HL-60/S4 treated with retinoic acid at 250 ng/mL for 4 days and 3 days (cell line): ENCODE data around the gene KRT15.

Source experiments
- in situ Hi-C: fragments of 300-500 bp; cut with MboI; formaldehyde crosslinking; loops from 2 replicates; pipeline ENCODE4 v1.7.0; 2022; ENCODE audit warnings: low sequenced_read_pairs

Gene KRT15

DNA sequence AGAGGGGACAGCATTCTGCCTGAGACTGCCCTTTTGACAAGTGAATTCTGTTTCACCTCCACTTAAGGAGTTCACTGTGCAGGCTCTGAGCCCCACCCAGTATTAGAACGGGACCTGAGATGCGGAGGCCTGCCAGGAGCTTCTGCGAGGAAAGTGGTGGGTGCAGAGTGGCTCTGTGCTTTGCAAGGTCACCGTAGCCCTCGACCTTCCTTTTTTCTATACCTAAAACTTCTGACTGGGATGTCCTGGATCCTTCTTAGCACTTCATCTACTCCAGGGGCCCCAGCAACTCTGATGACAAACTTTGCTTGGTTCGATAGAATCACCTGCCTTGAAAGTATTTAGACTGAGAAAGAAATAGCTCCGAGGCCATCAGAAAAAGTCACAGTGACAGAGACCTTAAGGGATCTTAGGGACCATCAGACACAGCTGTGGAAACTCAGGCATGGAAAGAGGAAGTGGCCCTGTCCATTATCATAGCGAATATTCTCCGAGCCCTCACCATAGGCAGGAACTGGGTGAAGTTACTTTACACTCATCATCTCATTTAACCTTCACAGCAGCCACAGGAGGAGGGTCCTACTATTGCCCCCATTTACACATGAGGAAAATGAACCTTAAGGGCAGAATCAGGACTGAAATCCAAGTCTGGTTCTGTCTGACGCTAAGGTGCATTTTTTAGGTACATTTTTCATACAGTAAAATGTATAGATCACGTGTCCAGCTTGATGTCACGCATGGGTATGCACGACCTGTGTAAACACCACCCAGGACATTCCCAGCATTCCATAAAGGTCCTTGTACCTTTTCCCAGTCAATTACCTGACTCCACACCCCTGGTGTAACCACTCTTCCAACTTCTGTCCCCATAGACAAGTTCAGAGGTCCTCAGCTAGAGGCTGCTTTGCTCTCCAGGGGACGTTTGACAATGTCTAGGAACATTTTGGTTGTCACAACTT is 12.6 kb downstream of the KRT15 start:
- in situ Hi-C loops, result no loop called here

DNA sequence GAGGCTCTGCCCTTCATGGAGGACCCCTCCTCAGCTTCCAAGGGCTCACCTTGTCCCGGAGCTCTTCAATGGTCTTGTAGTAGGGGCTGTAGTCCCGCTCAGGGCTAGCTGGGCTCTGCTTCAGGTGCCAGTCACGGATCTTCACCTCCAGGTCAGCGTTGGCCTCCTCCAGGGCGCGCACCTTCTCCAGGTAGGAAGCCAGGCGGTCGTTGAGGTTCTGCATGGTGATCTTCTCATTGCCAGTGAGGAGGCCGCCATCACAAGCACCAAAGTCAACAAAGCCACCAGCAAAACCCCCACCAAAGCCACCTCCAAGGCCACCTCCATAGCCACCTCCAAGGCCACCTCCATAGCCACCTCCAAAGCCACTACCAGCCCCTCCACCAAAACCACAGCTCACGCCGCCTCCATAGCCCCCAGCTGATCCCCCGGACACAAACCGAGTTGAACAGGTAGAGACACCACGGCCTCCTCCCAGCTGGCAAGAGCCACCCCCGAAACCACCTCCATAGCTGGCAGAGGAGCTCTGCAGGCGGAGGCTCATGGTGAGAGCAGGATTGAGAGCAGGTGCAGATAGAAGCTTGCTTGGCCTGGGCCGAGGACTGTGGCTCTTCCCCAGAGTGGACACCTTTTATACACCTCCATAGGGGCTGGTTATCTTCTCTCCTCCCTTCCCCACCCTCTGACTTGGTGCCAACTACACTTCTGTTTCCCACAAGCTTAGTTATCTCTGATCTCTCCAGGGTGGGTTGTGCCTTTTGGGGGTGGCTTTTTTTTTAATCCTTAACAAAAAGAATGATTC is 13.5 kb downstream of the KRT15 start, which contains the start of gene KRT13:
Gene KRT13, minus strand, starts transcription at position 606 of the 802 bp plus-strand sequence. Its CDS starts 62 bp downstream, at position 544.
- in situ Hi-C loops, result no loop called here

DNA sequence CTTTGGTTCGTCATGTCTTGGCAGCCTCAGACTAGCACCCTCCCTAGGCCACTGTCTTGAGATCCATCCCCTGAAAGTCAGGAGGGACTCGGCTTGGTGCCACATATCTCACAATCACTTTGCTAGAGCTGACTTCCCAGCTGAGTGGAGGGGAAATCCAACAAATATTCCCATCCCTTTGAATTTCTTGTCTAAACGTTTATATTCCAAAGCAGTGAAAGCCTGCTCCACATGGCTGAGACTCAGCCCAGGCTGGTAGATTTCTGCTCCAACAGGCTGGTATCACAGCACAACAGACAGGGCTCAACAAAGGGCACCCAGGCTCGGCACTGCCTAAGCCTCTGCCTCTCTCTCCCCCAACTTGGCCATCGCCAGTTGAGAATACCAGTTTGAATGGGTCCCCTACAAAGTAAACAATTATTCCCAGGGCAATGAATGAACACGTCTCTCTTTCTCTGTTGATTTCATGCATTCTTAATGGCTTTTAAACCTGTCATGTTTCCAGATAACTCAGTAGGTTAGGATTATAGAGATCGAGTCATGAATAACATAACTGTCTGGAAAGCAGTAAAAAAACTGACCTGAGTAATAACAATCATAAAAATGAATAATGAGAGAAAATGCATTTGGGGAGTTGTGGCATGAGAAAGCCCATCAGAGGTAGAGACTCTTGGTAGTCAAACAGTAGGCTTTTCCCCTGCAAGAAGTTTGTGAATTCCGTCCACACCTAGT is 14.3 kb downstream of the KRT15 start:
- in situ Hi-C loops, result no loop called here

DNA sequence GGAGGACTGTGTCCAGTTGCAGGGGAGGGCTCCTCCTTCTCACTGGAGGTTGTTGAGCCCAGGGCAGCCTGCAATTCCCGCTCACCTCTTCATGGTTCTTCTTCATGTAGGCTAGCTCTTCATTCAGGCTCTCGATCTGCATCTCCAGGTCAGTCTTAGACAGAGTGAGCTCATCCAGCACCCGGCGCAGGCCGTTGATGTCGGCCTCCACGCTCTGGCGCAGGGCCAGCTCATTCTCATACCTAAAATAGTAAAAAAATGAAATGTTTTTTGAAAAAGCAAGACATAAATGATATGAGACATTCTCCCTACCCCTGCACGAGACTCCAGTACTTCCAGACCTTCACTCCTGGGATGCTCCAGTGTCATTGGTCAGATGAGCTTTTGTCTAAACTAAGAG is 15.5 kb downstream of the KRT15 start:
- in situ Hi-C loops, result no loop called here

DNA sequence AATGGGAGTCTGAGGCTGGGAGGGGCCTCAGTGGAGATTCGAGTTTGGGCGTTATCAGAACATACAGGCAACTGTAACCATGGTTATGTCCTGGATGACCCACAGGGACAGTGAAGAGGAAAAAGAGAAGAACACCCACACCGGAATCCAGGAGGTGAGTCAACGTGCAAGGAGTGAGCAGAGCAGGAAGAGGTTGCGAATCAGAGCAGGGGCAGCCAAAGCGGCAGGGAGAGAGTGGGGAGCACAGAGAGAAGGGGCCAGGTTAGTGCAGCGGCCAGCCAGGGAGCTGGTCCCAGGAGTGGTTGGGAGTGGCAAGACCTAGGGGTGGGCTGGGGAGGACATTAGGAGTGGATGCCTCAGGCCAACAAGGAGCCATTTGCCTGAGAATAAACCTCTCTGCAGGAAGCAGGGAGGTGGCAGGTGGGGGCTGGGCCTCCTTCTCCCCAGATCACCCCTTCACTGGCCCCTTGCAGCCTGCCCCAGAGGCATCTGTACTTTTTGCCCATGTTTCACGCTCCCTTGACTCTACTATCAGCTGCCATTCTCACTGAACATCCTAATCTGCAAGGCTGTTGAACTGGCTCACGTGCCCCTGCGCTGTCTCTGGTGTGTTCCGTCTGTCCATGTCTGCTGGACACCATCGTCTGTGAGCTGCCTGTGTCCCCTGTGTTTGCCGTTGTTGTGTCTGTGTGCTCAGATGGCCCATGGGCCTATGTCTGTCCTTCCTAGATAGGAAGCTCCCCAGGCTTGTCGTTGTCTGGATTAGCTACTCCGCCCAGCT is 18.4 kb downstream of the KRT15 start:
- in situ Hi-C loops, result no loop called here

DNA sequence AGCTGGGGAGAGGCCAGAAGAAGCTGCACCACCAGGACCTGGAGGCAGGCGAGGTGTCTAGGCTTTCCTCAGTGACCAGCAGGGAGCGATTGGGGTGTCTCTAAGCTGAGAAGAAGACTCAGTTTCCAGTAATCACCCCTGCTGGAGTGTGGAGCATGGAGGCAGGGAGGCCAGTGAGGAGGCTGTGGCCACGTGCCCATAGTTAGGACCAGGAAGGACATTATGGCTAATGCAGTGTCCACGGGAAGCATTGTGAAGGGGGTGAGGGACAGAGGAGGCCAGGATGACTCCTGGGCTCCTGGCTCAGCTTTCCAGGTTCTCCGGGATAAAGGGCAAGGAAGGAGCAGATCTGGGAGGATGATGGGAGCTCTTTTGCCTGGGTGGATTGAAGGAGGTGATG is 19.0 kb downstream of the KRT15 start:
- in situ Hi-C loops, result no loop called here

DNA sequence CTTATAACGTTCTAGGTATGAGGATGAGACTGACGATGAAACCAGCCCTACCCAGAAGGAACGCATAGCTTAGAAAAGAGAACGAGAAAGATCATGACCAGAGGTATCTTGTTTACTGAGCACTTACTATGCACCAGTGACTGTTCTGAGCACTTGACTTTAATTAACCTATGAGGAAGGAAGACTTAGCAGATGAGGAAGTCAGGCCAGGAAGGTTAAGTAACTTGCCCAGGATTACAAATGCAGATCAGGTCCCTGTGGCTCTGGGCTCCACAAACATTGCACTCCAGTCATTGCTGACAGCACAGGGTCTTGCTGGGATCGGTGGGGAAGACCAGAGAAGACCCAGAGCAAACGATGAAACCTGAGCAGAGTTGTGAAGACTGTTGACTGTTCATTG is 20.4 kb downstream of the KRT15 start:
- in situ Hi-C loops, result no loop called here

DNA sequence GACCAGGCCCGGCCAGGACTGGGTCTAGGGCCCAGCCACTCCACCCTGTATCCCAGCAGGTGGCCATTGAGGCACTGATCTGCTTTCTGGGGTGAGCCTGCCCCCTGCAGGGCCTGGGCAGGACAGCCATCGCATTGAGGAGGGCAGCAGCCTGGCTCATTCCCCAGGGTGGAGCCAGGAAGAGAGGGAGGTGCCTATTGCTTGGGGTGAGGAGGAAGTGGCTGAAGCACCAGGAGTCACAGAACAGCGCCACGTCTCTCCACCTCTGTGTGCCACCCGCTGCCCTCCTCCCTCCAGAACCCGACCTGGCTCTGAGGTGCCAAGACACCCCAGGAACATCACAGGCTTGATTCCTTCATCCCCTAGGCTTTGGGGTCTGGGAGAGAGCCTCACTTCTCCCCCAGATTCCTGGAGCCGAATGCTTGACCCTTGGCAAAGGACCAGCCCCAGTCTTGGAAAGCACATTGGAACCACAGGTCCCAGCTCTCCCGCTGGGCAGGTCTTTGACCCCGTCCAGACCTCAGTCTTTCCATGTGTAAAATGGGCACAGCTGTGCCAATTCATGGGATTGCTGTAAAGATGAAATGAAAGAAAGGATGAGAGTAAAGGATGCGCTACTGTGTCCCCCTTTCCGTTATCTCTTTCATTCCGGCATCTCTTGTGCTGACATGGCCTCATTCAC is 21.7 kb downstream of the KRT15 start:
- in situ Hi-C loops, result no loop called here

DNA sequence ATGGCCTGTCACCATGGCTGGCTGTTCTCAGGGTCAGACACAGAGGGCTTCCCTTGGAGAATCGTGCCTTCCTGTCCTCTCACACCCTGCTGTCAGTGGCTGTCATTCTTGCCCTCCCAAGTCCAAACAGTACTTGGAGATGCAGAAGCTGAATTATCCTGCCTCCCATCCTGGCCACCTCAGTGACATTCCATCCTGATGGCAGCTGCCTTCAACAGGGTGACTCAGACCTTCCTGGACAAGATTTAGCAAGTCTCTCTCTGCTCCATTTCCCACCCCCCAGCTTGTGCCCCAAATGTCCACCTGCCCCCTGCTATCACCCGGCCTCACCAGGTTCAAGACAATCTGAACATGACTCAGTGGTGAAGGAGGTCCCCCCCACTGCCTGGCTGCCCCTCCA is 24.2 kb downstream of the KRT15 start:
- in situ Hi-C loops, result no loop called here

DNA sequence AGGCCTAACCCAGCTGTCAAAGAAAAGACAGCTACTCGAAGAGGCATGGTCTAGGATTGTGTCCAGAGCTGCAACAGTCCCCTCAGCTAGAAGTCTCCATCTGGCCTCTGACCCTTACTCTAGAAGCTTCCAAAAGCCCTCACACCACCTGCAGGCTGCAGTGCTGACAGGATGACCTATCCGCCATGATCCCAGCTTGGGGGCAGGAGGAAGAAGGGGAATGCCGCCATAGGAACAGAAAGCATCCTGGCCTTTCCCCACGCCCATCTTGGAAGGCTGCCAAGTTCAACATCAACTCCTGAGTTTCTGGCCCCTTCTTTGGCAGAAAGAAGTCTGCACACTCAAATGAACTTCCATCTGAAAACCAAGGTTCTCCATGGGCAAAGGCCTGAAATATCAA is 25.9 kb downstream of the KRT15 start:
- in situ Hi-C loops, result no loop called here

DNA sequence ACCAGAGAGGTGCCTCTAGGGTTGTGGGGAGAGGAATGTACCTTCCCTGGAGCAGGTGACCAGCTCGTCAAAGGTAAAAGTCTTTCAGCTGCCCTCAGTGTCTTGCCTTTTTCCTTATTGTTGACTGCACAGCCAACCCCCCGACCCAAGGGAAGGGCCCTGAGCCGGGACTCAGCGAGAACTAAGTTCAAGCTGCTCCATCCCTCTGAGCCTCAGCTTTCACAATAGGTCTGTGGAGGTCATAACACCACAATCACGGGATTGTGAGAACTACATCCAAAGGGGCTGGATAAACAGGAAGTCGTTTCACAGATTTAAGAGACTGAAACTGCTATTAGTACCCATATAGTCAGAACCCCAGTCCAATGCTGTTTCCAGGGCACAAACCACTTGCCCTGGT is 26.3 kb downstream of the KRT15 start:
- in situ Hi-C loops, result no loop called here

DNA sequence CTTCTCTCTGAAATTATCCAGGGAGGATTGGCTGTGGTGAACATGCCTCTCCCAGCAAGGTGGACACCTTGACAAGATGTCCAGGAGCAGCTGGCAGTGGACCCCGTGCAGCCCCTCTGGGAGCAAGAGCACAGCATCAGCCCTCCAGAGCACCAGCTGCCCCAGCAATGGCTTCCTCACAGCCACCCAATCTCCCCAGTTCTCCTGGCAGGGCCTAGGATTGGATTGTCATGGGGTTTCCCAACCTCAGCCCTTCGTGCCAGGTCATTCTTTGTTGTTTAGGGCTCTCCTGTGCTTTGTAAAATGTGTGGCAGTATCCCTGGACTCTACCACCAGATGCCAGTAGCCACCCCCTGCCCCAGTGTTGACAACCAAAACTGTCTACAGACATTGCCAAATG is 27.2 kb downstream of the KRT15 start:
- in situ Hi-C loops, result no loop called here

DNA sequence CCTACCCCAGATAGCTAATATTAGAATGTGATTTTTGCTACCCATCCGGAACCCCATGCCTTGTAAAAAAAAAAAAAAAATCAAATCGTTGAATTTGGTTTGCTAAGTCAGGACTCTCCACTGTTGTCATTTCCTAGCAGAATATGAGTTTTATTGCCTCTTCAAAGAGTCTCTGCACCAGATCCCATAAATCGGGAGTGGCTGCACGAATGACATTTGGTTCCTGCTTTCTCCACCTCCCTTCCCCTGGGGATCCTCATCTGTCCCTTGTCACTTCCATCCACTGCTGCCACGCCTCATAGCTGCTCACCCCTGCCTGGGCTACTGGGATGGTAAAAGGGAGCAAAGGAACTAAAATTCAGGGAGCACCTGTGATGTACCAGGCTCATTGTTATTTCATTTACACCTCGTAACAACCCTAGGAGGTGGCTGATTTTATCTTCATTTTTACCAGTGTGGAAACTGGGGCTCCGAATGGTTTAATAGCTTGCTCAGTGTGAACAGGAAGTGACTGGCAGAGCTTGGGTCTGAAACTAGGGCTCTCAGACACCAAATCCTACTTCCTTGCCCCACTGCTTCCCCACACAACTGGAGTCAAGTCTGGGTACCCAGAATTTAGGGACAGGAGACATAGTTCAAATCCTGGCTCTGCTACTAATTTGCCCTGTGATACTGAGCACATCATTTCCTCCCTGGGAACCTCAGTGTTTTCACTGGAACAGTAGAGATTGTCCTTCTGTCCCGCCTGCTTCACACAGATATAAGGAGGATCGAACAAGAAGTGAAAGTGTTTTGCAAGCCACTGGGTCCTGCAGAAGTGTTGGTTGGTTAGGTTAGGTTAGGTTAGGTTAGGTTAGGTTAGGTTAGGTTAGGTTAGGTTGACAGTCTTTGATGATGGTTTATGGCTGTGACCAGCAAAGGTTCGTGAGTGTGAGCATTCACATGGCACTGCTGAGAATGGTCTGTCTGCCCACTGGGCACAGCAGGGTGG is 28.4 kb downstream of the KRT15 start:
- in situ Hi-C loops, result no loop called here

DNA sequence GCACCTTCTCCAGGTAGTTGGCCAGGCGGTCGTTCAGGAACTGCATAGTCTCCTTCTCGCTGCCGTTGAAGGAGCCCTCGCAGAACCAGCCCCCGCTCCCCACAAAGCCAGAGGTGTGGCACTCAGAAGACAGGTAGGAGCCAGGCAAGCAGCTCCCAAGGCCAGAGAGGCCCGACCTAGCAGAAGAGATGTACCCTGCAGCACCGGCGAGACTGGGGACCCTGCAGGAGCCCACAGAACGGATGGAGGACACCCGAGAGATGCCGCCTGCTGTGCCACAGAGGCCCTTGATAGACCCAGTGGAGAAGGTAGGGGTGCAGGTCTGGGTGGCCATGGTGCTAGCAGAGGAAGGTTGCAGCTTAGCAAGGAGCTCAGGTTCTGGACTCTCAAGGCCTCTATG is 29.2 kb downstream of the KRT15 start, which contains the start of gene KRT36:
Gene KRT36, minus strand, starts transcription at position 380 of the 400 bp plus-strand sequence. Its CDS starts 46 bp downstream, at position 334.
- in situ Hi-C loops, result no loop called here

DNA sequence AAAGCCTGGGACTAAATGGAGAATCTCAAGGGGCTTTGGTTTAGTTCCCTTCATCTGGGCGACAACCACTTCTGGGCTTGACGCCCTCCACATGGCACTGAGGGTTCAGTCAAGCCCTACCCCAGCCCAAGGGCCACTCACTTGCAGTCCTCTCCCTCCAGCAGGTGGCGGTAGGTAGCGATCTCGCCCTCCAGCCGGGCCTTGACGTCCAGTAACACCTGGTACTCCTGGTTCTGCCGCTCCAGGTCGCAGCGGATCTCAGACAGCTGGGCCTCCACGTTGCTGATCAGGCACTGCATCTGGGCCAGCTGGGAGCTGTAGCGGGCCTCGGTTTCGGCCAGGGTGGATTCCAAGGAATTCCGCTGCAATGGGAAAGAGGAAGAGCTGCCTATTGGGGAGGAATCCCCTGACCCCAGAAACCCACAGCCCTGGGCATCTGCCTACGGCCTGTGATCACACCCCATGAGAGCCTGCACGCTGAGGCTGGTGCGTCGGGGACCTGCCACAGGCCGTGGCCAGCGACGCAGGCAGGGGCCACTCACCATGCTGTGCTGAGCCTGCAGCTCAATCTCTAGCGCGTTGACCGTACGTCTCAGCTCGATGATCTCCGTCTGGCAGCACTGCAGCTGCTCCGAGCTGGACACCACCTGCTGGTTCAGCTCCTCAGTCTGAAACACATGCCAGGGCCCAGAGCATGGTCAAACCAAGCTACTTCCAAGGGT is 31.7 kb downstream of the KRT15 start:
- in situ Hi-C loops, result no loop called here

DNA sequence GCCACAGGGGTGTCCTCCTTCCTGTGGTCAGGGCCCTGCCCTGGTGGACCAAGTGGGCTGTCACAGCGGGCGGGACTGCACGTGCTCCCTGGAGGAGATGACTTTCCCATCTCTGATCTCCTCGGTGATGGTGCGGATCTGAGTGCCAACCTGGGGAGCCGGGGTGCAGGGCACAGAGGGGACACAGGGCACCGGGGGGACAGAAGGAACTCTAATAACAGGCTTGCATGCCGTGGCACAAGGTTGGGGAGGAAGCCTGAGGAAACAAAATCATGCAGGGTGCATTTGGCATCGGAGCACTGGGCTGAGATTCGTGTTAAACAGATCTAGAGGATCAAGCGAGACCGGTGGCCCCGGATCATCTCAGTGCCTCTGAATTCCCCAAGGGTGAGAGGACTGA is 32.4 kb downstream of the KRT15 start:
- in situ Hi-C loops, result no loop called here

DNA sequence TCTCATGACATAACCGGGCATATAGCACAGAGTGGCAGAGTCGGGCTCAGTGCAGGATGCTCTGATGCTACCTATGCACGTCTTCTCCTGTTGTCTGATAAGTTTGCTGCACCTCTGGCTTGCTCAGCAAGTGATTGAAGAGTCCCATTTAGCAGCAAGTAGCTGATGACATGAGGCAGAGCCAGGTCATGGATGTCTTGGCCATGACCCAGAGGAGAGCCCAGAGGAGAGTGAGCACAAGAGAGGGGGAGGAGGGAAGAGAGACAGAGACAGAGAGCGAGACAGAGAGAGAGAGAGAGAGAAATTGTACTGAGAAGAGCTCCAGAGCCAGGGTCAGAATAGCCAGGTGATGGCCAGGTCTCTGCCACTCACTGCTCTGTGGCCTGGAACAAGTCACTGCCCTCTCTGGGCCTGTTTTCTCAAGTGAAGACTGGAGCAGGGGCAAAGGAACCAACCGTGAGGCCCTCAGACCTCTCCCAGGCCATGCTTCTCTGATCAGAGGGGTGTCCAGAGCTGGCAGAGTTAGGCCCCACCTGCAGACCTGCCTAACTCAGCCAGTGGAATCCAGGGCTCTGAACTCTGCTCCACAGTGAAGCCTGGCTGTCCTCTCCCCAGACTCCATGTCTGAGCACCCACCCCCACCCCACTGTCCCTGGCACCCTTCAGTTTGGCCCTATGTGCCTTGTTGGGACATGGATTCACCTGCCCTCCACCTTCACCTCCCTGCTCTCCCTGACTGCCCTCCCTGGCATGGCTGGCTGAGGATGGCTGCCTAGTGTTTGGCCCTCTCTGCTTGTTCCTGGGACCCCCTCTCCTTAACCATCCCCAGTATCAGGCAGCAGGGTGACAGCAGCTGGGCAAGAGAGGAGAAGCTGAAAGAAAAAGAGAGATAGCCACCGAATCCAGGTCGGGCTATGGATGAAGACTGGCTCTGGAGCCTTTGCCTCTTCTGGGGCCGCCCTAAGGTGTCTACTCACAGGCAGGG is 33.5 kb downstream of the KRT15 start:
- in situ Hi-C loops, result no loop called here
